Activated naive CD8-positive, alpha-beta T cell treated with anti-CD3 and anti-CD28 coated beads for 36 hours (primary cell): Measurements from ENCODE around the gene STK32C. TPM values are rescaled to one million over a fixed set of nuclear protein-coding genes. Genes with fewer than 3 reads are reported as not detected.

ENCODE experiments used
- DNase-seq: peaks from one replicate; pipeline ENCODE4 v3.0.0; 2021
- H3K27ac Mint-ChIP-seq: one replicate; pipeline ENCODE4 v1.8.0; 2022; ENCODE audit warnings: mild to moderate bottlenecking, moderate library complexity, mixed read lengths
- H3K27me3 Mint-ChIP-seq: one replicate; pipeline ENCODE4 v1.8.0; 2022; ENCODE audit warnings: mild to moderate bottlenecking, mixed read lengths
- H3K36me3 Mint-ChIP-seq: one replicate; pipeline ENCODE4 v1.8.0; 2021; ENCODE audit warnings: mild to moderate bottlenecking, mixed read lengths
- H3K4me1 Mint-ChIP-seq: one replicate; pipeline ENCODE4 v1.8.0; 2021; ENCODE audit warnings: mixed read lengths
- H3K4me3 Mint-ChIP-seq: one replicate; pipeline ENCODE4 v1.8.0; 2022; ENCODE audit warnings: mild to moderate bottlenecking, moderate library complexity, mixed read lengths
- H3K9me3 Mint-ChIP-seq: one replicate; pipeline ENCODE4 v1.8.0; 2022; ENCODE audit warnings: mixed read lengths
- total RNA-seq, 2 experiments: library from RNA; stranded (reverse); gene quantifications; one replicate each; pipeline ENCODE4 v1.2.3, GENCODE V29; 2021

The STK32C gene
- total RNA-seq, 2 experiments from 2014 or later: 15.3 to 16.2 TPM

GRCh38 chr10:132239126-132240031 lies 68.4 kb downstream of the STK32C start:
- no peaks in the 10 kb centered on the region for H3K9me3 Mint-ChIP-seq
- H3K27ac Mint-ChIP-seq: no peak overlapping the region
- no peaks in the 10 kb centered on the region for H3K4me1 Mint-ChIP-seq

GRCh38 chr10:132238371-132239125 lies 69.2 kb downstream of the STK32C start:
- H3K9me3 Mint-ChIP-seq: no peaks in the 10 kb centered on the region
- DNase-seq: no peak
- H3K27me3 Mint-ChIP-seq: no peaks in the 10 kb centered on the region
- no peaks in the 10 kb centered on the region for H3K4me1 Mint-ChIP-seq
- H3K27ac Mint-ChIP-seq: no peak overlapping the region
- no peaks in the 10 kb centered on the region for H3K36me3 Mint-ChIP-seq
- H3K4me3 Mint-ChIP-seq: no peak overlapping the region

More at GRCh38 chr10:132239126-132240031, 68.4 kb downstream of the STK32C start:
- no peaks in the 10 kb centered on the region for H3K27me3 Mint-ChIP-seq
- H3K4me3 Mint-ChIP-seq: no peak overlapping the region
- no peaks in the 10 kb centered on the region for H3K36me3 Mint-ChIP-seq
- DNase-seq: no peak

GRCh38 chr10:132237871-132238270 lies 69.9 kb downstream of the STK32C start:
- no peaks in the 10 kb centered on the region for H3K36me3 Mint-ChIP-seq
- H3K4me3 Mint-ChIP-seq: no peak overlapping the region
- DNase-seq: no peak
- H3K27ac Mint-ChIP-seq: no peak overlapping the region
- H3K9me3 Mint-ChIP-seq: no peaks in the 10 kb centered on the region
- no peaks in the 10 kb centered on the region for H3K27me3 Mint-ChIP-seq
- H3K4me1 Mint-ChIP-seq: peaks cover 4% of the 10 kb centered on the region

GRCh38 chr10:132237396-132237795 lies 70.4 kb downstream of the STK32C start:
- H3K9me3 Mint-ChIP-seq: no peaks in the 10 kb centered on the region
- no peaks in the 10 kb centered on the region for H3K36me3 Mint-ChIP-seq
- no peak overlapping the region for H3K4me3 Mint-ChIP-seq
- no peak overlapping the region for H3K27ac Mint-ChIP-seq
- no peaks in the 10 kb centered on the region for H3K27me3 Mint-ChIP-seq
- DNase-seq: no peak
- H3K4me1 Mint-ChIP-seq: peaks cover 7% of the 10 kb centered on the region

GRCh38 chr10:132236881-132237280 lies 70.9 kb downstream of the STK32C start:
- Mint-ChIP-seq H3K4me3 (no peak overlapping the region), H3K36me3 (no peaks in the 10 kb centered on the region), H3K9me3 (no peaks in the 10 kb centered on the region), H3K27me3 (no peaks in the 10 kb centered on the region), H3K4me1 (peaks cover 12% of the 10 kb centered on the region), H3K27ac (no peak overlapping the region)
- DNase-seq: no peak

GRCh38 chr10:132236161-132236560 lies 71.6 kb downstream of the STK32C start:
- Mint-ChIP-seq H3K27me3 (no peaks in the 10 kb centered on the region), H3K9me3 (no peaks in the 10 kb centered on the region), H3K27ac (no peak overlapping the region), H3K4me3 (no peak overlapping the region), H3K36me3 (no peaks in the 10 kb centered on the region), H3K4me1 (peaks cover 13% of the 10 kb centered on the region)
- no peak for DNase-seq

GRCh38 chr10:132234860-132235259 lies 72.9 kb downstream of the STK32C start:
- no peaks in the 10 kb centered on the region for H3K9me3 Mint-ChIP-seq

GRCh38 chr10:132233501-132234085 lies 74.2 kb downstream of the STK32C start:
- H3K36me3 Mint-ChIP-seq: no peaks in the 10 kb centered on the region
- no peaks in the 10 kb centered on the region for H3K9me3 Mint-ChIP-seq
- H3K4me3 Mint-ChIP-seq: no peak overlapping the region
- H3K27ac Mint-ChIP-seq: no peak overlapping the region
- DNase-seq: no peak
- peaks cover 28% of the 10 kb centered on the region for H3K4me1 Mint-ChIP-seq
- H3K27me3 Mint-ChIP-seq: no peaks in the 10 kb centered on the region

More at GRCh38 chr10:132234860-132235259, 72.9 kb downstream of the STK32C start:
- Mint-ChIP-seq H3K27me3 (no peaks in the 10 kb centered on the region), H3K4me3 (no peak overlapping the region), H3K36me3 (no peaks in the 10 kb centered on the region), H3K4me1 (peaks cover 21% of the 10 kb centered on the region), H3K27ac (no peak overlapping the region)
- no peak for DNase-seq

- no peaks in the 10 kb centered on the region for H3K36me3 Mint-ChIP-seq
- H3K4me3 Mint-ChIP-seq: no peak overlapping the region
- H3K27me3 Mint-ChIP-seq: no peaks in the 10 kb centered on the region
- no peak overlapping the region for H3K27ac Mint-ChIP-seq
- peaks cover 28% of the 10 kb centered on the region for H3K4me1 Mint-ChIP-seq
- DNase-seq: no peak
- H3K9me3 Mint-ChIP-seq: no peaks in the 10 kb centered on the region
Measured at GRCh38 chr10:132232981-132233380, 74.8 kb downstream of the STK32C start.

- no peaks in the 10 kb centered on the region for H3K27me3 Mint-ChIP-seq
- H3K27ac Mint-ChIP-seq: peak overlapping the region; percentile 74
- H3K4me3 Mint-ChIP-seq: peak overlapping the region; percentile 37
- no peaks in the 10 kb centered on the region for H3K9me3 Mint-ChIP-seq
- DNase-seq: peak; percentile 46
- no peaks in the 10 kb centered on the region for H3K36me3 Mint-ChIP-seq
- peaks cover 28% of the 10 kb centered on the region for H3K4me1 Mint-ChIP-seq
Measured at GRCh38 chr10:132232023-132232951, 75.5 kb downstream of the STK32C start.

GRCh38 chr10:132231656-132232022 lies 76.1 kb downstream of the STK32C start:
- H3K4me1 Mint-ChIP-seq: peaks cover 28% of the 10 kb centered on the region
- no peaks in the 10 kb centered on the region for H3K9me3 Mint-ChIP-seq
- no peak overlapping the region for H3K4me3 Mint-ChIP-seq
- no peak for DNase-seq
- H3K27ac Mint-ChIP-seq: peak overlapping the region; percentile 3
- H3K36me3 Mint-ChIP-seq: no peaks in the 10 kb centered on the region
- H3K27me3 Mint-ChIP-seq: no peaks in the 10 kb centered on the region

- no peaks in the 10 kb centered on the region for H3K36me3 Mint-ChIP-seq
- DNase-seq: no peak
- H3K27me3 Mint-ChIP-seq: no peaks in the 10 kb centered on the region
- H3K9me3 Mint-ChIP-seq: no peaks in the 10 kb centered on the region
- peak overlapping the region; percentile 88 for H3K27ac Mint-ChIP-seq
- peak overlapping the region; percentile 69 for H3K4me3 Mint-ChIP-seq
- peaks cover 28% of the 10 kb centered on the region for H3K4me1 Mint-ChIP-seq
Measured at GRCh38 chr10:132230557-132231210, 77.1 kb downstream of the STK32C start.

- DNase-seq: peak; percentile 63
- Mint-ChIP-seq H3K36me3 (no peaks in the 10 kb centered on the region), H3K9me3 (no peaks in the 10 kb centered on the region), H3K4me1 (peaks cover 28% of the 10 kb centered on the region), H3K27me3 (no peaks in the 10 kb centered on the region), H3K27ac (peak overlapping the region; percentile 88), H3K4me3 (peak overlapping the region; percentile 69)
Measured at GRCh38 chr10:132229834-132230556, 77.8 kb downstream of the STK32C start.
